Activated CD8-positive, alpha-beta T cell treated with anti-CD3 and anti-CD28 coated beads, Interleukin-2, amount 10 ng/mL, durations not matched to agents 7 days and 5 days (primary cell): Measurements from ENCODE around the gene G6PD. TPM values are rescaled to one million over a fixed set of nuclear protein-coding genes. Genes with fewer than 3 reads are reported as not detected.
A peak's percentile ranks its signal among the peaks of the same experiment; 100 is the strongest.
"Not testable (repeated sequence)": the region's sequence is repeated elsewhere in the genome, so short reads cannot be mapped to it uniquely, and the experiment has no call there.

Experiments
- ATAC-seq: fragments of 150-1000 bp; cut with Tn5 transposase; one replicate; pipeline ENCODE4 v1.10.0; 2021; ENCODE audit warnings: moderate library complexity
- CTCF ChIA-PET: fragments of 350-600 bp; sonication (Branson Sonifier 250); formaldehyde crosslinking; loops from one replicate; lab custom pipeline; 2021; ENCODE audit warnings: antibody characterized with exemption; lab: Charles Lee
- POLR2A ChIA-PET: fragments of 350-600 bp; sonication (Branson Sonifier 250); formaldehyde crosslinking; loops from one replicate; lab custom pipeline; 2021; ENCODE audit warnings: antibody characterized with exemption; lab: Charles Lee
- DNase-seq: peaks from one replicate; pipeline ENCODE4 v3.0.0-alpha.2; 2020
- H3K27ac Mint-ChIP-seq: one replicate; pipeline ENCODE4 v1.8.0; 2021; ENCODE audit warnings: mild to moderate bottlenecking, mixed read lengths
- H3K27me3 Mint-ChIP-seq: one replicate; pipeline ENCODE4 v1.8.0; 2021; ENCODE audit warnings: low read depth, mixed read lengths
- H3K36me3 Mint-ChIP-seq: one replicate; pipeline ENCODE4 v1.8.0; 2021; ENCODE audit warnings: low read depth, mixed read lengths
- H3K4me1 Mint-ChIP-seq: one replicate; pipeline ENCODE4 v1.8.0; 2021; ENCODE audit warnings: low read depth, mixed read lengths
- H3K4me3 Mint-ChIP-seq: one replicate; pipeline ENCODE4 v1.8.0; 2021; ENCODE audit warnings: mild to moderate bottlenecking, mixed read lengths
- H3K9me3 Mint-ChIP-seq: one replicate; pipeline ENCODE4 v1.8.0; 2022; ENCODE audit warnings: mixed read lengths; ENCODE audit not compliant: insufficient read depth
- total RNA-seq, 2 experiments: library from RNA; stranded (reverse); gene quantifications; one replicate each; pipeline ENCODE4 v1.2.3, GENCODE V29; 2021

Gene G6PD
- 100 to 1,000 TPM; 133 to 135 TPM for total RNA-seq

DNA sequence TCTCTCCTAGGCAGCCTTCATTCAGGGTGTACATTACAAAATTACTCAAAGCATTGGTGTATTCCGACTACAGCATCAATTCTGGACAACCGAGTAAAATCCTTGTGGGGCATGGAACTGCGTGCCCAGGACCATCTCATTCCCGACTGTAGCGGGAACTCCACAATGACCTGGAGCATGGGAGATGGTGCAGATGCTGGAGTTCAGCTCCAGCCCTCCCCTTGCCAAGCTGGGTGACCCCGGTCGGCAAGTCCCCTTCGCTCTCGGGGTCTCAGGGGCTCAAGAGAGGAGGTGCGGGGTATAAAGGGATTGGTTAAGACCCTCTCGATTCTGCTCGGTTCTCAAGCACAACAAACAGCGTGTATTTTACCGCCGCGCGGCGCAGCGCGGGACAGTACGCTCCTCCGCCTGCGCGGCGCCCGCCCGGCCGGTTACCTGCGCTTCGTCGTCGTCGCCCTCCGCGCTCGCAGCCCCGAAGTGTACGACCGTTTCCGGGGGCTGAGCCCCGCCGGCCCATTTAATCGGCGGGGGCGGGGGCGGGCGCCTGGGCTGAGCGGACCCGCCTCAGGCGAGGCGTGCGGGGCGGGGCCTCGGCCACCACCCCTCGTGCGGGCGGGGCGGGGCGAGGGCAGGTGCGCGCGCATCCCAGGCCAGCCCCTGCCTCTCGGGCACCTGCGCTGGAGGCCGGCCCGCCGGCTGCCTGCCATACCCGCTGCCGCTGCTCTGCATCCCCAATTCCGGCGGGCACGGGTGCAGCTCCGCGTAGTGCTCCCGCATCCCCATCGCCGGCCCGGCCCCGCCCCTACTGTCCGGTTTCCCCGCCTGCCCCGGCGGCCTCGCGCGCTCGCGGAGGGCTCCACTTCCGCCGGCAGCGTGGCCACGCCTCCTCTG, at the start of gene G6PD:
Gene G6PD (minus strand): TSS at position 493 of the 891 bp plus-strand sequence. CDS start 691 bp downstream, outside the sequence.
- POLR2A ChIA-PET = no interaction called here
- peaks cover 40% of the 10 kb centered on the region for H3K36me3 Mint-ChIP-seq
- DNase-seq = peak; percentile 81
- peaks cover 53% of the 10 kb centered on the region for H3K4me1 Mint-ChIP-seq
- ATAC-seq = peak; percentile 60
- H3K4me3 Mint-ChIP-seq = peak within 1 kb of the TSS; percentile 90
- H3K27ac Mint-ChIP-seq = peak within 1 kb of the TSS; percentile 94
- no peaks in the 10 kb centered on the region for H3K9me3 Mint-ChIP-seq
- CTCF ChIA-PET = no interaction called here
- no peaks in the 10 kb centered on the region for H3K27me3 Mint-ChIP-seq

DNA sequence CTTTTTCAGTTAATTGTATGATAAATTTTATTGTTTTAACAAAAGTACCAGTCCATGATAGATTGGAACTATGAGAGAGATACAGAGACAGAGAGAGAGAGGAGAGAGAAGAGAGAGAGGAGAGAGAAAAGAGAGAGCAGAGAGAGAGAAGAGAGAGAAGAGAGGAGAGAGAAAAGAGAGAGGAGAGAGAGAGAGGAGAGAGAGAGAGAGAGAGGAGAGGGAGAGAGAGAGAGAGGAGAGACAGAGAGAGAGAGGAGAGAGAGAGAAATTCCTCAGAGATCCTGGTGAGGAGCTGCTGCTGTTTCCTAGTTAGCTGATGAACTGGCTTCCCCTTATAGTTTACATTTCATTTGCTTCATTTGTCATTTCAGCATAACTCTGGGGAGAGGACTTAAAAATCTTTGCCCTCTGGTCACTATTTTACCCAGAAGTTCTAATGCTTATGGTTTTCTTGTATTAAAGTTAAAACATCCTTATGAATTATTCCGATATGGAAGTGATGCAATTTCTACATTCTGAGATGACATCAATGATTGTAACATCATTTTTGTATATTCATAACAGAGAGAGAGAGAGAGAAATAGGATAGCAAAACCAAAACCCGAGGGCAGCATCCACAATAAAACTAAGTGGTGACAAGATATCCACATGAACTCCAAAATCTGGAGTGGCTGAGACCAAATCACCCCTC, 49.1 kb upstream of the G6PD start:
- peaks cover 23% of the 10 kb centered on the region for H3K4me1 Mint-ChIP-seq
- no peak overlapping the region for H3K4me3 Mint-ChIP-seq
- ATAC-seq (no peak), DNase-seq (no peak)
- ChIA-PET POLR2A (no interaction called here), CTCF (no interaction called here)
- no peak overlapping the region for H3K27ac Mint-ChIP-seq
- H3K27me3 Mint-ChIP-seq = no peaks in the 10 kb centered on the region
- no peaks in the 10 kb centered on the region for H3K9me3 Mint-ChIP-seq
- H3K36me3 Mint-ChIP-seq = no peaks in the 10 kb centered on the region

DNA sequence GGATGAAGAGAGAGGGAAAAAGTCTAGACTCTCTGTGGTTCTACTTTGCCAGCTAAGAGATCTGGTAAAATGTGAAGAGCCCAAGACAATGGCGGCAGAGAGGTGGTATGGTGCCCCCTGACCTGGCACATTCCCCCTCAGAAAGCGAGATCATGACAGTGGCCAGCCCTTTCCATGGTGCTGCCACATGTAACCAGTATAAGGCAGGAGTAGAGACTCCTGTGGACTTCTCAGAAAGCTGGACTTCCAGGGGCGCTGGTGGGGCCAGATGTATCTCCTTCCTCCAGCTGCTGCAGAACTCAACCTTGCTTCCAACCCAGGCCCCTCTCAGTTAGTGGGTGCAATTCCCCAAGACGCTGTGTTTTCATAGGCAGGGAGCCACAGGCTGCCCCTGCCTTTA, 47.8 kb upstream of the G6PD start:
- DNase-seq = no peak

DNA sequence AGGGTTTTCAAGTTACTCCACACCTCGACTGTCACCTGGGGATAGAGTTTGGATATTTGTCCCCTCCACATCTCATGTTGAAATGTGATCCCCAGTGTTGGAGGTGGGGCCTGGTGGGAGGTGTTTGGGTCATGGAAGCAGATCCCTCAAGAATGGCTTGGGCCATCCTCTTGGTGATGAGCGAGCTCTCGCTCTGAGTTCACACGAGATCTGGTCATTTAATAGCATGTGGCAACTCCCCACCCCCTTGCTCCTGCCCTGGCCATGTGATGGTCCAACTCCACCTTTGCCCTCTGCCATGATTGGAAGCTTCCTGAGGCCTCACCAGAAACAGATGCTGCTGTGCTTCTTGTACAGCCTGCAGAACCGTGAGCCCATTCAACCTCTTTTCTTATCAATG, 46.6 kb upstream of the G6PD start:
- ChIA-PET POLR2A (no interaction called here), CTCF (interaction anchor here (1.1 to 1.2 kb wide), 2 partner anchors 155 to 874 kb away, joined by 3 read pairs; no protein-coding TSS in a partner anchor)
- ATAC-seq (no peak), DNase-seq (no peak)
- H3K36me3 Mint-ChIP-seq = no peaks in the 10 kb centered on the region
- H3K27me3 Mint-ChIP-seq = no peaks in the 10 kb centered on the region
- H3K4me3 Mint-ChIP-seq = no peak overlapping the region
- no peak overlapping the region for H3K27ac Mint-ChIP-seq
- peaks cover 11% of the 10 kb centered on the region for H3K4me1 Mint-ChIP-seq
- no peaks in the 10 kb centered on the region for H3K9me3 Mint-ChIP-seq

More for the DNA sequence above, 47.8 kb upstream of the G6PD start:
- CTCF ChIA-PET = no interaction called here
- Mint-ChIP-seq H3K27me3 (no peaks in the 10 kb centered on the region), H3K27ac (no peak overlapping the region), H3K4me3 (no peak overlapping the region), H3K9me3 (no peaks in the 10 kb centered on the region), H3K4me1 (peaks cover 12% of the 10 kb centered on the region), H3K36me3 (no peaks in the 10 kb centered on the region)
- POLR2A ChIA-PET = no interaction called here
- ATAC-seq = no peak

DNA sequence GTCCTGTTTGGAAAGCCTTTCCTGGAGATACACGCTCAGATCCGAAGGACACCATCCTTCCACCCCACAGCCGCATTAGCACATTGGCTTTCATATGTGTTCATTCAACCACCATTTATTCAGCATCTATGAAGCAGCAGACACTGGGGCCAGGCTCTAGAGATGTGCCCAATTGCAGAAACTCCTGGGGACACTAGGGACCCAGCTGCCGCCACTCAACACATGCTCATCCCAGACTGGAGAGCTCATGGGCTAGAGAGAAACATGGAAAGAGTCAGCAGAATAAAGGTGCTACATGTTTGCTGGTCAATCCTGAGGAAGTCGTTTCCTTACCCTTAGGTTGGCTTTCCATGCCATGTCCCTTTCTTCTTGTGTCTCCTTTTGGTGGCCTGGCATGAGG, 45.9 kb upstream of the G6PD start:
- CTCF ChIA-PET = interaction anchor here (1.1 to 1.2 kb wide), 2 partner anchors 156 to 873 kb away, joined by 3 read pairs; no protein-coding TSS in a partner anchor
- H3K9me3 Mint-ChIP-seq = no peaks in the 10 kb centered on the region
- H3K36me3 Mint-ChIP-seq = no peaks in the 10 kb centered on the region
- H3K4me3 Mint-ChIP-seq = no peak overlapping the region
- DNase-seq (no peak), ATAC-seq (no peak)
- H3K27me3 Mint-ChIP-seq = no peaks in the 10 kb centered on the region
- POLR2A ChIA-PET = no interaction called here
- H3K27ac Mint-ChIP-seq = no peak overlapping the region
- peaks cover 11% of the 10 kb centered on the region for H3K4me1 Mint-ChIP-seq

DNA sequence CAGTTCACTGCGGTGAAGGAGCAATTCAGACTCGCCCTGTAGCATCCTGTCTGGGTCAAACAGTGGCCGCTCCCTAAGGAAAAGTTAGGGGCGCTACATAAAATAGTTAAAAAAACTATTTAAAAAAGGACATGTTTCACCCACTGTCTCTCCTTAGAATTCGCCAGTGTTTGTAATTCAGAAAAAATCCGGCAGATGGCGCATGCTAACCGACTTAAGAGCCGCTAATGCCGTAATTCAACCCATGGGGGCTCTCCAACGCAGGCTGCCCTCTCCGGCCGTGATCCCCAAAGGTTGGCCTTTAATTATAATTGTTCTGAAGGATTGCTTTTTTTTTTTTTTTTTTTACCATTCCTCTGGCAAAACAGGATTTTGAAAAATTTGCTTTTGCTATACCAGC, 43.8 kb upstream of the G6PD start:
- H3K4me1 Mint-ChIP-seq, ATAC-seq, DNase-seq, POLR2A ChIA-PET, H3K27ac Mint-ChIP-seq, CTCF ChIA-PET, H3K4me3 Mint-ChIP-seq, H3K36me3 Mint-ChIP-seq, H3K27me3 Mint-ChIP-seq, H3K9me3 Mint-ChIP-seq: not testable (repeated sequence)

DNA sequence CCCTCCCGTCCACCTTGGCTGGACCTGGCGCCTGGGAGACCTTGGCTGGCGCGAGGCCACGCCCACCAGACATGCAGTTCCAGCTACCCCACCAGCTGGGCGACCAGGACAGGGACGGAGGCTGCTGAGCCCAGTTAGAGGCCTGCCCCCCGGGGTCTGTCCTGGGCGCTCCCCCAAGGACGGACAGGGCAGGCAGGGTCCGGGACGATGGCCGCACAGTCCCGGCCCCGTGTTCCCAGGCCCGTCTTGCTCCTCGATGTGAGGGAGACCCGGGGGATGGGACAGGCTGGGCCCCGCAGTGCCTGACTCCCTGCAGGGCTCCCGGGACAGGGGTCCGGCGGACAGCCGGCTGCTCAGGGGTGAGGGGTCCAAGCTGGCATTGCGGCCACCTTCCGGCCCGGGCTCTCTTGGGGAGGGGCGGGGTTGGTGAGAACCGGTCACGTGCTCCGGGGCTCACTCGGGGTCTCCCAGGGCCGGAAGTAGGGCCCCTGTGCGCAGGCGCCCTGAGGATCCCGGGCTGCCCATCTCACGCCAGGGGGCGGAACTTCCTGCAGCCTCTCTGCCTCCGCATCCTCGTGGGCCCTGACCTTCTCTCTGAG, 38.0 kb upstream of the G6PD start, which contains the start of gene CTAG1A:
Gene CTAG1A (plus strand): TSS at position 549 of the 599 bp plus-strand sequence. CDS start 74 bp downstream, outside the sequence.
- DNase-seq, ATAC-seq, H3K36me3 Mint-ChIP-seq, H3K4me3 Mint-ChIP-seq, POLR2A ChIA-PET, H3K4me1 Mint-ChIP-seq, H3K9me3 Mint-ChIP-seq, H3K27ac Mint-ChIP-seq, CTCF ChIA-PET, H3K27me3 Mint-ChIP-seq: not testable (repeated sequence)

DNA sequence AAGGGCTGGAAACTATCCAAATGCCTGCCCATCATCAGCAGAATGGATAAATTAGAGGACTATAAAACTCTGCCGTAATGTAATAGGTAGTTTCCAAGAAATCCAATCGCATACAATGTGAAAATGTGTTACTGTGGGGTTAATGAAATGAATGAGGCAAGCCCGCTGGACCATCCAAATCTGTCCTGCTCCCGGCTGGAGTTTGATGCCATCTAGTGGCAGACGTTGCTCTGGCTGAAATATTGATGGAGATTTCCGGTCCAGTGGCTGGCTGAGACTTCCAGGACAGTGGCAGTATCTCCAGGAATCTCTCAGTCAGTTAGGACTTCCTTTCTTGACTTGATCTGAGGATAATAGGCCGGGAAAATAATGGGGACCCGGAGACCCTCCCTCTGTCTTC, 36.3 kb upstream of the G6PD start:
- POLR2A ChIA-PET, H3K27me3 Mint-ChIP-seq, H3K27ac Mint-ChIP-seq, DNase-seq, CTCF ChIA-PET, H3K9me3 Mint-ChIP-seq, H3K36me3 Mint-ChIP-seq, H3K4me3 Mint-ChIP-seq, H3K4me1 Mint-ChIP-seq, ATAC-seq: not testable (repeated sequence)

DNA sequence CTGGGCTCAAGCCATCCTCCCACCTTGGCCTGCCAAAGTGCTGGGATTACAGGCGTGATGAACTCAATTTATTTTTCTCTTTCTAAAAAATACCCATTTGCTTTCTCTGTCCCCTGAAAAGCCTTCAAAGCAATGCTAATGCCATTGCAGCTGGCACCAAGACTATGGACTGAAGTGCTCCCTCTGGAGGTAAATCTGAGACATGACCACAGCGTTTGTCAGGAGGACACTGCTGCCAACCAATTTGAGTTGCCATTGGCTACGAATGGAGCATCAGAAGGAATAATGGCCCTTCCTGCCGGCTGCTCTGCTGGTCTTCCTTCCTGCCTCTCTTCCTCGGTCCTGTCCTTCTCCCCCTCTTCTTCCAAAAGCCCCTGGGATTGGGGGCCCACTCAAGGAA, 28.4 kb upstream of the G6PD start:
- H3K4me1 Mint-ChIP-seq = not testable (repeated sequence)

DNA sequence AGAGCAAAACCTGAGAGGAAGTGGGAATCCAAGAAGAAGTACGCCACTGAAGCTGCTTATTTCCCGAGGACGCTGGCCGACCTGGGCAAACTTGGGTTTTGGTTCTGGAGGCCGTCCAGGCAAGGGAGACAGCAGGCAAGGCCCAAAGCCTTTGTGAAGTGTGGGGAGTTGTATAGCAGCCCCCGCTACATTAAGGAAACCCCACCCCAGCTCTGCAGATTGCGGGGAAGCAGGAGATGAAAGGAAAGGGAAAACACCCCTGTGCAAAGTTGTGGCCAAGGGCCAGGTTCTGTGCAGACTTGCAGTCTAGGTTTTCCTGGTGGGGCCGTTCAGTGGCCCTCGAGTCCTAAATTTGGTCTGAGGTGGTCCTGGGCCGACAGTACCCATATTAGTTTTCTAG, 26.4 kb upstream of the G6PD start:
- H3K9me3 Mint-ChIP-seq, CTCF ChIA-PET, H3K27ac Mint-ChIP-seq, H3K4me1 Mint-ChIP-seq, H3K36me3 Mint-ChIP-seq, POLR2A ChIA-PET, H3K27me3 Mint-ChIP-seq, DNase-seq, H3K4me3 Mint-ChIP-seq, ATAC-seq: not testable (repeated sequence)

More for the DNA sequence above, 28.4 kb upstream of the G6PD start:
- H3K4me3 Mint-ChIP-seq, H3K36me3 Mint-ChIP-seq, H3K9me3 Mint-ChIP-seq, H3K27me3 Mint-ChIP-seq, POLR2A ChIA-PET, DNase-seq, H3K27ac Mint-ChIP-seq, CTCF ChIA-PET: not testable (repeated sequence)
- peak; percentile 51 for ATAC-seq

DNA sequence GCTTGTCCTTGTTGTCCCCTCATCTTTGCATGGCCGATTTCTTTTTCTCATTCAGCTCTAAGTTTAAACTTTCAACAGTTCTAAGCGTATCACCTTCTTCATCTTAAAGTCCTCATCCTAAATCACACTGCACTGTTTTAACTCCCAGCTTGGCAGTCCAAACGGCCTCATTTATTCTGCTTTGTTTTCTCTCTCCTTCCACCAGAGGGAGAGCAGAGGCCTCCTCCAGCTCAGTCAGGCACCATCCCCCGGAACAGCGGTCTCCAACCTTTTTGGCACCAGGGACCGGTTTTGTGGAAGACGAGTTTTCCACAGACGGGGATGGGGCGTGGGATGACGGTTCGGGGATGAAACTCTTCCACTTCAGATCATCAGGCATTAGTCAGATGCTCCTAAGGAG, 23.7 kb upstream of the G6PD start:
- H3K27ac Mint-ChIP-seq, H3K4me3 Mint-ChIP-seq, H3K4me1 Mint-ChIP-seq, ATAC-seq, H3K9me3 Mint-ChIP-seq, H3K36me3 Mint-ChIP-seq, POLR2A ChIA-PET, CTCF ChIA-PET, H3K27me3 Mint-ChIP-seq, DNase-seq: not testable (repeated sequence)

DNA sequence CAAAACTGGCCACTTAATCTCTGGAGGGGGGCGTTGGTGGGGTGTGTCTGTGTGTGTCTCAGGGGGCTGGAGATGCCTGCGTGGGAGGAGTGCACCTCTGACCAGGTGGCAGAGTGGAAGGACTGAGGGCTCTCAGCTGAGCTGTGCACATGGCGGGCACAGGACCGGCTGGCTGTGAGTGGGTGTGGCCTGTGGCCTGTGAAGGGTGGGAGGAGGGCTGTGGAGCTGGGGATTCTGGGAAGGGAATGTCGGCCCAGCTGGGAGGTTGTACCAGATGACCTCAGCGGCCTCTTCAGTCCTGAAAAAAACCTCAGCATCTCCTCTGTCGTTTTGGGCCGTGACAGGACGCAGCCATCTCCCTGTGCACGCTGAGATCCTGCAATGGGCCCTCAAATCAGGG, 15.6 kb upstream of the G6PD start:
- DNase-seq, H3K4me3 Mint-ChIP-seq, H3K9me3 Mint-ChIP-seq, H3K27me3 Mint-ChIP-seq, H3K27ac Mint-ChIP-seq, POLR2A ChIA-PET, H3K4me1 Mint-ChIP-seq, ATAC-seq, H3K36me3 Mint-ChIP-seq, CTCF ChIA-PET: not testable (repeated sequence)
